Lung (tissue), 12 donors: ENCODE data around the gene PARD6G. TPM values are rescaled to one million over a fixed set of nuclear protein-coding genes. Genes with fewer than 3 reads are reported as not detected.
"Not testable (repeated sequence)": the region's sequence is repeated elsewhere in the genome, so short reads cannot be mapped to it uniquely, and the experiment has no call there.

Experiments
- ATAC-seq: fragments of 200-7000 bp; cut with Tn5 transposase; one replicate; pipeline ENCODE4 v1.9.1; 2020; ENCODE audit warnings: moderate number of reproducible peaks; ENCODE audit not compliant: insufficient read depth, low FRiP score
- DNase-seq, 3 donors: peaks; one replicate each; pipeline ENCODE4 v3.0.0-alpha.2; 2013 to 2017
- H3K27ac ChIP-seq, 2 donors: one replicate each; pipeline ENCODE4 v1.5.1; 2013; ENCODE audit warnings: mild to moderate bottlenecking in 2 of 2, moderate library complexity in 2 of 2, control low read depth in 1 of 2, inconsistent platforms in 1 of 2, low read depth in 1 of 2, low read length in 1 of 2
- H3K27me3 ChIP-seq, 3 donors: one replicate each; pipeline ENCODE4 v1.5.1; 2013; ENCODE audit warnings: low read length in 2 of 3; ENCODE audit not compliant: control insufficient read depth in 3 of 3, insufficient read depth in 3 of 3
- H3K36me3 ChIP-seq, 4 donors: one replicate each; pipeline ENCODE4 v1.5.1; 2013; ENCODE audit warnings: low read length in 4 of 4, mild to moderate bottlenecking in 1 of 4, moderate library complexity in 1 of 4; ENCODE audit not compliant: control insufficient read depth in 4 of 4, insufficient read depth in 4 of 4
- H3K4me1 ChIP-seq, 5 donors: one replicate each; pipeline ENCODE4 v1.5.1; 2013; ENCODE audit warnings: low read length in 5 of 5, mild to moderate bottlenecking in 2 of 5, moderate library complexity in 1 of 5; ENCODE audit not compliant: control insufficient read depth in 5 of 5, insufficient read depth in 5 of 5
- H3K4me3 ChIP-seq: one replicate; pipeline ENCODE4 v1.5.1; 2013; ENCODE audit warnings: mild to moderate bottlenecking, control low read depth, moderate library complexity
- H3K9ac ChIP-seq, 2 donors: one replicate each; pipeline ENCODE4 v1.5.1; 2013; ENCODE audit warnings: low read length in 2 of 2, control low read depth in 1 of 2; ENCODE audit not compliant: insufficient read depth in 1 of 2
- H3K9me3 ChIP-seq, 4 donors: one replicate each; pipeline ENCODE4 v1.5.1; 2013; ENCODE audit warnings: low read length in 3 of 4, mild to moderate bottlenecking in 1 of 4, moderate library complexity in 1 of 4; ENCODE audit not compliant: control insufficient read depth in 4 of 4, insufficient read depth in 3 of 4
- WGBS, 2 donors: extraction: QIAGEN DNeasy Blood & Tissue Kit; methylation state at CpG; one replicate each; pipeline ENCODE4 v1.1.7; 2013; 5-methylcytosine and 5-hydroxymethylcytosine counted together
- polyA plus RNA-seq, 2 donors: library from polyadenylated mRNA; stranded (reverse); fragments of 200-250 nt; gene quantifications; one replicate each; pipeline ENCODE4 v1.2.1, GENCODE V29; 2013
- total RNA-seq, 2 donors: library from RNA; depleted of rRNA in 1 of 2; stranded (reverse); fragments of >200 nt in 1 of 2; gene quantifications; one replicate each; pipeline ENCODE4 v1.2.1, GENCODE V29; 2014 to 2021
- TF ChIP-seq, protein P1 (sequence below): IDR thresholded peaks from 2 replicates; pipeline ENCODE4 v1.5.1; 2012; ENCODE audit warnings: mild to moderate bottlenecking; ENCODE audit errors: control extremely low read depth, extremely low read depth
- donor health status: control.
- donor health status: control.
- donor health status: Bipolar disorder and iron deficiency.
- donor health status: healthy.
- donor health status: DM: yes; HTN: yes; CAD: no.

PARD6G gene
- total and polyA plus RNA-seq, 4 donors: 1.8 to 9.8 (median 3.1) TPM

DNA sequence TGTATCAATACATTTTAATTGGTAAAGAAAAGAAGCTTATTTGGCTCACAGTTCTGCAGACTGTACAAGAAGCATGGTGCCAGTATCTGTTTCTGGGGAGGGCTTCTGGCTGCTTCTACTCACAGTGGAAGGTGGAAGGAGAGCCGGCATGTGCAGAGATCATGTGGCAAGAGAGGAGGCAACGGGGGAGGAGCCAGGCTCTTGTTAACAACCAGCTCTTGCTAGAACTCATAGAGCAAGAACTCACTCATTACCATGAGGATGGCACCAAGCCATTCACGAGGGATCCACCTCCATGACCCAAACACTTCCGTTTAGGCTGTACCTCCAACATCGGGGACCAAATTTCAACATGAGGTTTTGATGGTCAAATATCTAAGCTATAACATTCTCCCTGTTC lies 7.5 kb downstream of the PARD6G start:
- no peak overlapping the region for H3K4me3 ChIP-seq
- no peak overlapping the region for H3K9ac ChIP-seq
- peaks cover 0 to 2% (median 0%) of the 10 kb centered on the region in 4 donors for H3K9me3 ChIP-seq
- no peak for DNase-seq
- H3K36me3 ChIP-seq: no peaks in the 10 kb centered on the region
- TF ChIP-seq, protein P1, sequence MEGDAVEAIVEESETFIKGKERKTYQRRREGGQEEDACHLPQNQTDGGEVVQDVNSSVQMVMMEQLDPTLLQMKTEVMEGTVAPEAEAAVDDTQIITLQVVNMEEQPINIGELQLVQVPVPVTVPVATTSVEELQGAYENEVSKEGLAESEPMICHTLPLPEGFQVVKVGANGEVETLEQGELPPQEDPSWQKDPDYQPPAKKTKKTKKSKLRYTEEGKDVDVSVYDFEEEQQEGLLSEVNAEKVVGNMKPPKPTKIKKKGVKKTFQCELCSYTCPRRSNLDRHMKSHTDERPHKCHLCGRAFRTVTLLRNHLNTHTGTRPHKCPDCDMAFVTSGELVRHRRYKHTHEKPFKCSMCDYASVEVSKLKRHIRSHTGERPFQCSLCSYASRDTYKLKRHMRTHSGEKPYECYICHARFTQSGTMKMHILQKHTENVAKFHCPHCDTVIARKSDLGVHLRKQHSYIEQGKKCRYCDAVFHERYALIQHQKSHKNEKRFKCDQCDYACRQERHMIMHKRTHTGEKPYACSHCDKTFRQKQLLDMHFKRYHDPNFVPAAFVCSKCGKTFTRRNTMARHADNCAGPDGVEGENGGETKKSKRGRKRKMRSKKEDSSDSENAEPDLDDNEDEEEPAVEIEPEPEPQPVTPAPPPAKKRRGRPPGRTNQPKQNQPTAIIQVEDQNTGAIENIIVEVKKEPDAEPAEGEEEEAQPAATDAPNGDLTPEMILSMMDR: no peak
- 74 to 78% methylated on average over 5 of the region's 5 CpGs for WGBS, 2 donors
- ATAC-seq: no peak
- no peaks in the 10 kb centered on the region for H3K4me1 ChIP-seq
- H3K27ac ChIP-seq: no peak overlapping the region
- no peaks in the 10 kb centered on the region for H3K27me3 ChIP-seq

DNA sequence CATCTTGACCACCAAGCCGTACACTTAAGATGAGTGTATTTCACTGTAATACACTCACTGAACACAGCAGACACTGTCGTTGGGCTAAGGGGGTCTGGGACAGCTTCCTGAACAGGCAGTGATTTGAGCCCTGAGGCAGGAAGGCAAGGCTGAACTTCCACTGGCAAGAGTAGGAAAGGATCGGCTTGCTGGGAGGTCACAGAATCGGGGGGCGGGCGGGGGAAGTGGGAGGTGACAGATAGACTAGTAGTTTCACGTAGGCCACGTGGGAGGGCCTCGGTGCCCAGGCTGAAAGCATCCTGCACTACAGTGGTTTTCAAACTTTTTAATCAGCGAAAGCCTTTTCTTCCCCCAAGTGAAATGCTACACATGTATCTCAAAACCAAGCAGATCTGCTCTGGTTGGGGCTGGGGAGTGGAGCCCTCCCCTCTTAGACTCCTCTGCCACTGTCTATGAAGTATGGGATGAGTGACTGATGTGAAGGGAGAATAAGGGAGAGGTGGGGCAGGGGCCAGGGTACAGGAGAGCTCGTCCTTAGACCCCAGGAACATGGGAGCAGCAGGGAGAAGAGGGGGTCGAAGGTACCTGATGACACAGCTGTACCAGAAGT lies 8.6 kb downstream of the PARD6G start:
- DNase-seq (no peak), ATAC-seq (no peak)
- no peaks in the 10 kb centered on the region for H3K4me1 ChIP-seq
- peaks cover 0 to 2% (median 0%) of the 10 kb centered on the region in 4 donors for H3K9me3 ChIP-seq
- no peak overlapping the region for H3K27ac ChIP-seq
- no peak overlapping the region for H3K4me3 ChIP-seq
- H3K27me3 ChIP-seq: no peaks in the 10 kb centered on the region
- H3K9ac ChIP-seq: no peak overlapping the region
- WGBS, 2 donors: 78 to 87% methylated on average over 12 of the region's 12 CpGs
- H3K36me3 ChIP-seq: no peaks in the 10 kb centered on the region
- TF ChIP-seq, protein P1: no peak

DNA sequence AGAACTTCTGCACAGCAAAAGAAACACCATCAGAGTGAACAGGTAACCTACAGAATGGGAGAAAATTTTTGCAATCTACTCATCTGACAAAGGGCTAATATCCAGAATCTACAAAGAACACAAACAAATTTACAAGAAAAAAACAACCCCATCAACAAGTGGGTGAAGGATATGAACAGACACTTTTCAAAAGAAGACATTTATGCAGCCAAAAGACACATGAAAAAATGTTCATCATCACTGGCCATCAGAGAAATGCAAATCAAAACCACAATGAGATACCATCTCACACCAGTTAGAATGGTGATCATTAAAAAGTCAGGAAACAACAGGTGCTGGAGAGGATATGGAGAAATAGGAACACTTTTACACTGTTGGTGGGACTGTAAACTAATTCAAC lies 9.8 kb downstream of the PARD6G start:
- not testable (repeated sequence) for H3K36me3 ChIP-seq, H3K9me3 ChIP-seq, ATAC-seq, H3K27me3 ChIP-seq, H3K27ac ChIP-seq, H3K4me3 ChIP-seq, H3K4me1 ChIP-seq, H3K9ac ChIP-seq, DNase-seq

DNA sequence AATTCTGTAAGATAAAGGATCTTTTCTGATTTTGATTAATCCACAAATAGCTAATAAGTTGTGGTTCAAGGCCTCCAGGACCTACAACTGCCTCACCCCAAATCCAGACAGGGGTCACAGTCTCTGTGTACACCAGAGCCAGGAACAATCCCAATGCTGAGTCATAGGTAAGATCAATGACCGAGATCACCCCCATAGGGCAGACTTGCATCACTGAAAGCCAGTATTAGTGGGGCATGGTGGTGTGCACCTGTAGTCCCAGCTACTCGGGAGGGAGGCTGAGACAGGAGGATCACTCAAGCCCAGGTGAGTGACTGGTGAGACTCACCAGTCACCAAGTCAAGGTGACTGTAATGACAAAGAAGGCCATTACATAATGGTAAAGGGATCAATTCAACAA lies 12.9 kb downstream of the PARD6G start:
- 95 to 98% methylated on average over 2 of the region's 2 CpGs for WGBS, 2 donors
- H3K4me1 ChIP-seq: peaks cover 0 to 5% (median 0%) of the 10 kb centered on the region in 5 donors
- TF ChIP-seq, protein P1: no peak
- ATAC-seq (no peak), DNase-seq (no peak)
- no peaks in the 10 kb centered on the region for H3K36me3 ChIP-seq
- no peak overlapping the region for H3K27ac ChIP-seq
- H3K4me3 ChIP-seq: no peak overlapping the region
- H3K9ac ChIP-seq: no peak overlapping the region
- no peaks in the 10 kb centered on the region for H3K27me3 ChIP-seq
- H3K9me3 ChIP-seq: peaks cover 0 to 4% (median 0%) of the 10 kb centered on the region in 4 donors
